Large intestine (tissue), 12 donors: ENCODE measurements around the gene OR52J3. TPM values are rescaled to one million over a fixed set of nuclear protein-coding genes. Genes with fewer than 3 reads are reported as not detected.

ENCODE experiments used
- DNase-seq, 2 donors: peaks; one replicate each; pipeline versions ENCODE4 v3.0.0 to v3.0.0-alpha.2; 2013
- H3K27ac ChIP-seq: one replicate; pipeline ENCODE4 v1.5.1; 2013; ENCODE audit warnings: low read length
- H3K27me3 ChIP-seq: 2 replicates; pipeline ENCODE4 v1.6.1; 2013; ENCODE audit warnings: low read length; ENCODE audit not compliant: control insufficient read depth, insufficient read depth
- H3K36me3 ChIP-seq: 2 replicates; pipeline ENCODE4 v1.6.1; 2013; ENCODE audit warnings: low read length; ENCODE audit not compliant: control insufficient read depth, insufficient read depth
- H3K4me1 ChIP-seq: one replicate; pipeline ENCODE4 v1.6.1; 2013; ENCODE audit warnings: low read length; ENCODE audit not compliant: control insufficient read depth, insufficient read depth
- H3K4me3 ChIP-seq: one replicate; pipeline ENCODE4 v1.5.1; 2013; ENCODE audit warnings: low read length
- H3K9me3 ChIP-seq: one replicate; pipeline ENCODE4 v1.6.1; 2013; ENCODE audit warnings: mild to moderate bottlenecking, low read depth, low read length, moderate library complexity; ENCODE audit not compliant: control insufficient read depth
- WGBS: methylation state at CpG from one replicate; pipeline ENCODE4 v1.1.5; 2013; ENCODE audit warnings: low lambda C conversion rate; ENCODE audit not compliant: insufficient coverage; 5-methylcytosine and 5-hydroxymethylcytosine counted together
- long read RNA-seq, 11 donors: transcript quantifications; one replicate each; lab custom pipeline, GENCODE V29; 2026
- polyA plus RNA-seq: library from polyadenylated mRNA; unstranded; fragments of 120-200 nt; gene quantifications from one replicate; pipeline ENCODE4 v1.2.1, GENCODE V29; 2013

Gene OR52J3
- not detected for polyA plus RNA-seq
- long read RNA-seq, donor 1: 0 reads
- long read RNA-seq, donor 2: 0 reads
- long read RNA-seq, donor 3: 0 reads
- long read RNA-seq, donor 4: 0 reads
- long read RNA-seq, donor 5: 0 reads
- long read RNA-seq, donor 6: 0 reads
- long read RNA-seq, donor 7: 0 reads
- long read RNA-seq, donor 8: 0 reads
- long read RNA-seq, donor 9: 0 reads
- long read RNA-seq, donor 10: 0 reads
- long read RNA-seq, donor 11: 0 reads

DNA sequence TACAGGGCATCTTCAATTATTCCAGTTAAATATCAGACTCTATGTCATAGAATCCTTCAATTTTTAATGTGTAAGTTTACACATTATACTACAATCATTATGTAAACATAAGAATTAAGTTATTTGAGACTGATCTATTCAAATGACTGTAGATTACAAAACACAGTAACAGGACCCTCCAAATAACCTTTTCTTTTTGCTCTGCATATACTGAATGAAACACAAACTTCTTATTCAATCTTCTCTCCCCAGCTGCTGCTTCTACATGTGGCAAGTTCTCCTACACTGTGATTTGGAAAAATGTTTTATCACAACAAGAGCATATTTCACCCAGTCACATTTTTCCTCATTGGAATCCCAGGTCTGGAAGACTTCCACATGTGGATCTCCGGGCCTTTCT is at the start of gene OR52J3:
OR52J3 (plus strand) TSS at position 301 of the 400 bp plus-strand sequence; CDS start at position 301, 0 bp downstream.
- no peak within 1 kb of the TSS for H3K27ac ChIP-seq
- H3K9me3 ChIP-seq: no peaks in the 10 kb centered on the region
- no peak within 1 kb of the TSS for H3K4me3 ChIP-seq
- DNase-seq: no peak
- no CpG with 5 or more reads among the region's 1 CpG for WGBS
- no peaks in the 10 kb centered on the region for H3K27me3 ChIP-seq
- H3K4me1 ChIP-seq: no peaks in the 10 kb centered on the region
- no peaks in the 10 kb centered on the region for H3K36me3 ChIP-seq

DNA sequence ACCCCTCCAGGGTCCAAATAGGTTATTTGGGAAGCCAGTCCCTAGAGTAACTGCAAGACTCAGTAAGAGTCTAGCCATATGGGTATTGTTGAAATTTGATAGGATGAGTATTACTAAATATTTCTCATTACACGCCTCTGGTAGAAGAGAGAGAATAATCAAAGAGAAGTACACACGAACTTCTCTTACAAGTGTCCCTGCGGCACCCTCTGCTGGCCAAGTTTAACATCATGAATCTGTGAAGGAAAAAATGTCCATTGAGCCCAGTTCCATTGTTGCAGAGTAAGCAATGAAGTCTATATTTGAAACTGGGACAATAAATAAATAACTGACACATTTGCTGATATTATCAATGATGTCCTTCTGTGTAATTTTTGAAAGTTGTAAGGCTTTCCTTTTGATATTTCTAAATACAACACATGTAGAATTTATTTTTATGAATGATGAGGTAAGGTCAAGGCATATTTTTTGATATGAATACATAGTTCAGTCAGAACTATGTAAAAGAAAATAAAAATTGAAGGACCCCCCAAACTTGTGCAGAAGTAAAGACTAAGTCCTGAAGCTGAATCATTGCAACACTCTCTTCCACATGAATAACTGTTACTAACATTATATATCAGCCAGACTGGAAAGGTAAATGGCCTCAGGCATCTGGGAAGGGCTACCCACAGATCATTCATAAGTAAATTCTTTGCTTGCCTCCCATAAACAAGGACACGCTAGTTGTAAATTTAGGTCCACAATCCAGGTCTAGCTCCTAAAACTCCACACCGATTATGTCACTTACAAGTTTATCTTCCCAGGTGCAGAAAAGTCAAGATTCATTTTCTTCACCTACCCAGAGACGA is 41.7 kb upstream of the OR52J3 start:
- H3K36me3 ChIP-seq: no peaks in the 10 kb centered on the region
- H3K27me3 ChIP-seq: no peaks in the 10 kb centered on the region
- WGBS: 100% methylated on average over 1 of the region's 6 CpGs
- H3K4me1 ChIP-seq: no peaks in the 10 kb centered on the region
- no peaks in the 10 kb centered on the region for H3K9me3 ChIP-seq
- H3K27ac ChIP-seq: no peak overlapping the region
- H3K4me3 ChIP-seq: no peak overlapping the region
- peak; percentile 14 to 26 for DNase-seq

DNA sequence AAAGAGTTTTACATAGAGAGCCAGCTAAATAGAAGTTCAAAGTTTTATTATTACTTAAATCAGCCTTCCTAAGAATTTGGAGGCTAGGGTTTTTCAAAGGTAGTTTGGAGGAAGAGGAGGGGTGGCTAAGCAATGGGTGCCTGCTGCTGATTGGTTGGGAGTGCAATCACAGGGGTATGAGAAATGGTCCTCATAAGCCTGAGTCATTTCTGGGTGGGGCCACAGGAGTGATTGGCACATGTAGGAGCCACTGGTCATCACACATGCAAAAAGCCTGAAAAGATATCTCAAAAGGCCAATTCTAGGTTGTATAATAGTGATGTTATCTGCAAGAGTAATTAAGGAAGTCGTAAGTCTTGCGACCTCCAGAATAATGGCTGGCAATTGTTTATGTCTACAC is 38.8 kb upstream of the OR52J3 start:
- no peak overlapping the region for H3K27ac ChIP-seq
- no peak for DNase-seq
- H3K4me1 ChIP-seq: no peaks in the 10 kb centered on the region
- no peak overlapping the region for H3K4me3 ChIP-seq
- no peaks in the 10 kb centered on the region for H3K9me3 ChIP-seq
- 8% methylated on average over 2 of the region's 2 CpGs for WGBS
- H3K27me3 ChIP-seq: no peaks in the 10 kb centered on the region
- H3K36me3 ChIP-seq: no peaks in the 10 kb centered on the region

DNA sequence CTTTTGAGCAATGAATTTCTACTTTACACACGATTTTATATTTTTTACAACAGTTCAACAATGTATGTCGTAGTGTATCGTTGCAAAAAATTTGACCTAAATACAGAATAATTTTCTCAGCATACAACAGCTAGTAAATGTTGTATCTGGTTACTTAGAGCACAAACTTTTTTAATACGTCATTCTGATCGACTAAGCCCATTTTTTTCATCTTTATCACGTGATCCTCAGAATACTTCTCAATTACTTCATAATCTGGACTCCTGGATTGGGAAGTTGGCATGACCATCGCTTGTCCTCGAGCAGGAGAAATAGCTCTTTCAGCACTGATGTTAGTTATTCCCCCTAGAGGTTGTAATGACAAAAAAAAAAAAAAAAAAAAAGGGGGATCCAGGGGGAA is 35.1 kb upstream of the OR52J3 start:
- no peak overlapping the region for H3K27ac ChIP-seq
- WGBS: 73% methylated on average over 4 of the region's 8 CpGs
- H3K36me3 ChIP-seq: no peaks in the 10 kb centered on the region
- H3K4me1 ChIP-seq: no peaks in the 10 kb centered on the region
- H3K4me3 ChIP-seq: no peak overlapping the region
- no peaks in the 10 kb centered on the region for H3K27me3 ChIP-seq
- no peak for DNase-seq
- no peaks in the 10 kb centered on the region for H3K9me3 ChIP-seq

DNA sequence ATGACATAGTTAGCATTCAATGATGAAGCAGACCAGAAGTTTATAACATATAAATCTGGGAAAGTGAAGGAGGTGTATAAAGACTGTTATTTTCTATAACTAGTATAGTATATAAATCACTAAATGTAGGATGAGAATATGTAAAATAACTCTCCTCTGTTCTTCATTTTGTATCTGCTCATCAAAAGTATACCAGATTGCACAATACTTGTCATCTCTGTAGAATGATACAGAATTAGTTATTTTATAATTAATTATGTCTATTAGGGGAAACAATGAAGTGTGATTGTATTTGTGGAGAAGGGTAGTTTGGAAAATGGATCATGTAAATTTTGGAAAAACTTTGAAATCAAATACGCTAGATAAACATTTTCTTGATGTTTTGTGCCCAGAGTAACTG is 33.3 kb upstream of the OR52J3 start:
- H3K27ac ChIP-seq: no peak overlapping the region
- WGBS: no CpG with 5 or more reads among the region's 1 CpG
- H3K4me1 ChIP-seq: no peaks in the 10 kb centered on the region

DNA sequence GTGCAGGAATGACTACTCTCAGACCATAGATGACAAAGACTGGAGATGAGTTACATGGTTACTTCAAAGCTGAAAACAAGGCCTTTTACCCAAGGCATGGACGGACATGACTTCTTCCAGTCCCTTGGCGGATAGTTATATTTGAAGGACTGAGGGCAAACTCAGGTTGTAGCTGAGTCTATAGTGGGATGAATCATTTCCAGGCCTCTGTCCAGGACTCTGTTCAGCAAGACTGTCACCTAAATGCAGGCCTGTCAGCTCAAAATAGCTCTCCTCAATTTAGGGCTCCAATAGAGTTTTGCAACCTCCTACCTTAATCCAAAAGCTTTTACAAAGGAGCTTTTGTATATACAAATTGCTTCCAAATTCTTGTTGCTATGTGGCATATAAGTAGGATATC is 24.3 kb upstream of the OR52J3 start:
- no peak for DNase-seq
- Histone ChIP-seq H3K4me3 (no peak overlapping the region), H3K27me3 (no peaks in the 10 kb centered on the region), H3K36me3 (no peaks in the 10 kb centered on the region), H3K4me1 (no peaks in the 10 kb centered on the region), H3K9me3 (peaks cover 9% of the 10 kb centered on the region), H3K27ac (no peak overlapping the region)
- no CpG with 5 or more reads among the region's 2 CpGs for WGBS

More for the DNA sequence above, 33.3 kb upstream of the OR52J3 start:
- Histone ChIP-seq H3K27me3 (no peaks in the 10 kb centered on the region), H3K9me3 (no peaks in the 10 kb centered on the region), H3K36me3 (no peaks in the 10 kb centered on the region), H3K4me3 (no peak overlapping the region)
- DNase-seq: no peak

DNA sequence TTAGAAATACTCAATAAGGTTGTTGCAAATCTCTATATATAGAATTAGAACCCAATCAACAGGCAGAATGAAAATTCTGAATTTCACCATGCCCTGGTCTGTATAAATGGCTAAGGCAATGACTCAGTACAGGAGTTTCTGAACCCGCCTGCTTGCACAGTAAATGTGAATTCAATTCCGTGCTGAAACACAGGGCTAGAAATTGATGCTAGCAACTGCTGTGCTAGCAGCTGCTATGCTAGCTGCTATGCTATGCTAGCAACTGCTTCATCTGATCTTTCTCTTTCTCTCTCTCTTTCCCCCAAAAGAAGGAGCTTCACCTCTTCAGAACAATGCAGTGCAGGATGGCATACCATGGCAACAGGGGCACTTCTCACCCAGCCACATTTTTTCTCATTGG is 9.7 kb upstream of the OR52J3 start:
- WGBS: no CpG with 5 or more reads among the region's 2 CpGs
- H3K36me3 ChIP-seq: no peaks in the 10 kb centered on the region
- no peak for DNase-seq
- H3K4me3 ChIP-seq: no peak overlapping the region
- H3K27me3 ChIP-seq: no peaks in the 10 kb centered on the region
- H3K9me3 ChIP-seq: no peaks in the 10 kb centered on the region
- H3K4me1 ChIP-seq: no peaks in the 10 kb centered on the region
- H3K27ac ChIP-seq: no peak overlapping the region

DNA sequence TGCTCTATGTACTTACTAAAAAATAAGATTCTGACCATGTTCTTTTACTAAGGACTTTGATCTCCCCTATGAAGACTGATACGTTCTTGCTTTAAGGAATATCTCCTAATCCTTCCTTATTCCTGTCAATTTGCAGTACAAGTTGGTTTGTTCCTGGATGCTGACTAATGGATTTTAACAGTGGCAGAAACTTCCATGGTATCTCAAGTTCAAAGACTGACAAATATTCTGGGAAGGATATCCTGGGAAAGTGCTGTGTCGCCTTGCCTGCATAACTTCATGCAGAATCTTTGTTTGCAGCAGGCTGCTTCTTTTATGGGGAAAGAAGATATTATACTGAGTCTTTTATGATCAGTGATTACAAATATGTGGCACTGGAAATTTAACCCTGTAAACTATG is 8.4 kb upstream of the OR52J3 start:
- no peaks in the 10 kb centered on the region for H3K36me3 ChIP-seq
- DNase-seq: no peak
- H3K27ac ChIP-seq: no peak overlapping the region
- WGBS: 64% methylated on average over 1 of the region's 2 CpGs
- no peaks in the 10 kb centered on the region for H3K27me3 ChIP-seq
- no peak overlapping the region for H3K4me3 ChIP-seq
- H3K9me3 ChIP-seq: no peaks in the 10 kb centered on the region
- H3K4me1 ChIP-seq: no peaks in the 10 kb centered on the region

DNA sequence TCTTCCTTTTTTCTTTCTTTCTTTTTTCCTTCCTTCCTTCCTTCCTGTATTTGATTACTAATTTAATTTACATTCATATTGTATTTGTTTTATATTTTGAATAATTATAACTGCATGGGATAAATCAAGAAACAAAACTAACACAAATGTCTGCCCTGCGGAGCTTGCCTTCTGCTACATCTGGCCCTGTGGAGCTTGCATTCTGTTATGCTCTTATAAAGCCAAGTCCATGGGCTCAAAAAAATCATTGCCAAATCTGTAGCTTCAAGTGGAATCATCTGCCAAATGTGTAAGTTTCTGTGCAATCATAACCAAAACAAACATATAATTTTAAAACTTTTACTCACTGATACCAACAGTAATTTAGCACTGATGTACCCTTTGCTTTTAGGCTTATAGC is 8.0 kb upstream of the OR52J3 start:
- no peak overlapping the region for H3K4me3 ChIP-seq
- H3K36me3 ChIP-seq: no peaks in the 10 kb centered on the region
- WGBS: 80% methylated on average over 1 of the region's 1 CpG
- no peaks in the 10 kb centered on the region for H3K27me3 ChIP-seq
- no peaks in the 10 kb centered on the region for H3K9me3 ChIP-seq
- no peak for DNase-seq
- H3K4me1 ChIP-seq: no peaks in the 10 kb centered on the region
- H3K27ac ChIP-seq: no peak overlapping the region

DNA sequence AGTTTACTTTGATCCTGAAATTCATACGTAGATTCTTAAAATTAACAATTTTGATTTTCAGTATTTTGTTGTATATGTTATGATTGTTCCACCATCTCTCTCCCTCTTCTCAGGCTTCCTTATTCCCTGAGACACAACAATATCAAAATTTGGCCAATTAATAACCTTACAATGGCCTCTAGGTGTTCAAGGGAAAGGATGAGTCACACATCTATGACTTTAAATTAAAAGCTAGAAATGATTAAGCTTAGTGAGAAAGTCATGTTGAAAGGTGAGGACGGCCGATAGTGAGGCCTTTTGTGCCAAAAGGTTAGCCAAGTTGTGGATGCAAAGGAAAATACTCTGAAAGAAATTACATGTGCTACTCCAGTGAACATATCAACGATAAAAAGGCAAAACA is 5.5 kb upstream of the OR52J3 start:
- H3K27me3 ChIP-seq: no peaks in the 10 kb centered on the region
- WGBS: 70% methylated on average over 2 of the region's 4 CpGs
- no peak overlapping the region for H3K27ac ChIP-seq
- H3K4me3 ChIP-seq: no peak overlapping the region
- H3K9me3 ChIP-seq: no peaks in the 10 kb centered on the region
- no peaks in the 10 kb centered on the region for H3K4me1 ChIP-seq
- H3K36me3 ChIP-seq: no peaks in the 10 kb centered on the region
- DNase-seq: no peak
